Glutamatergic neuron (in vitro differentiated cells): ENCODE measurements around the gene PRDX5. TPM values are rescaled to one million over a fixed set of nuclear protein-coding genes. Genes with fewer than 3 reads are reported as not detected.

ENCODE experiments used
- DNase-seq: peaks from one replicate; pipeline ENCODE4 v3.0.0; 2022
- H3K27ac Mint-ChIP-seq: one replicate; pipeline ENCODE4 v1.8.0; 2020; ENCODE audit warnings: mild to moderate bottlenecking, mixed read lengths, inconsistent platforms; ENCODE audit not compliant: unreplicated experiment
- H3K27me3 Mint-ChIP-seq: one replicate; pipeline ENCODE4 v1.8.0; 2020; ENCODE audit warnings: mild to moderate bottlenecking, moderate library complexity, mixed read lengths, inconsistent platforms; ENCODE audit not compliant: unreplicated experiment
- H3K36me3 Mint-ChIP-seq: one replicate; pipeline ENCODE4 v1.8.0; 2020; ENCODE audit warnings: mild to moderate bottlenecking, mixed read lengths, inconsistent platforms; ENCODE audit not compliant: unreplicated experiment
- H3K4me1 Mint-ChIP-seq: one replicate; pipeline ENCODE4 v1.8.0; 2020; ENCODE audit warnings: mild to moderate bottlenecking, low read depth, mixed read lengths, inconsistent platforms; ENCODE audit not compliant: unreplicated experiment
- H3K4me3 Mint-ChIP-seq: one replicate; pipeline ENCODE4 v1.8.0; 2020; ENCODE audit warnings: mild to moderate bottlenecking, mixed read lengths, inconsistent platforms; ENCODE audit not compliant: unreplicated experiment
- H3K9me3 Mint-ChIP-seq: one replicate; pipeline ENCODE4 v1.8.0; 2020; ENCODE audit warnings: mild to moderate bottlenecking, moderate library complexity, mixed read lengths, inconsistent platforms; ENCODE audit not compliant: unreplicated experiment
- CTCF ChIP-seq: fragments of 200-600 bp; sonication (generic); IDR thresholded peaks from one replicate; pipeline ENCODE4 v1.5.0; 2021; ENCODE audit not compliant: partially characterized antibody, unreplicated experiment
- total RNA-seq: library from RNA; stranded (reverse); fragmentation: NEBNext Ultra II Directional; extraction: Animal tissue kit (Norgen Biotek cat#: 25700); gene quantifications from one replicate; pipeline ENCODE4 v1.2.1, GENCODE V29; 2021; ENCODE audit not compliant: unreplicated experiment

Gene PRDX5
- total RNA-seq, 1 donor from 2014 or later = 418 TPM

- Mint-ChIP-seq H3K4me3 (no peak overlapping the region), H3K4me1 (peaks cover 14% of the 10 kb centered on the region), H3K27me3 (peaks cover 11% of the 10 kb centered on the region), H3K9me3 (peaks cover 17% of the 10 kb centered on the region), H3K36me3 (peaks cover 4% of the 10 kb centered on the region), H3K27ac (no peak overlapping the region)
- peak; percentile 76 for DNase-seq
- TF ChIP-seq CTCF = peak; percentile 61
These were observed 26.0 kb downstream of the PRDX5 start for GRCh38 chr11:64343767-64344559.

- H3K4me1 Mint-ChIP-seq = peaks cover 10% of the 10 kb centered on the region
- H3K36me3 Mint-ChIP-seq = no peaks in the 10 kb centered on the region
- H3K27me3 Mint-ChIP-seq = peaks cover 11% of the 10 kb centered on the region
- no peak for DNase-seq
- H3K4me3 Mint-ChIP-seq = no peak overlapping the region
- peaks cover 16% of the 10 kb centered on the region for H3K9me3 Mint-ChIP-seq
- no peak overlapping the region for H3K27ac Mint-ChIP-seq
- TF ChIP-seq CTCF = no peak
These were observed 26.9 kb downstream of the PRDX5 start for GRCh38 chr11:64344787-64345186.

- DNase-seq = no peak
- peaks cover 11% of the 10 kb centered on the region for H3K27me3 Mint-ChIP-seq
- H3K4me3 Mint-ChIP-seq = no peak overlapping the region
- no peak for TF ChIP-seq CTCF
- H3K4me1 Mint-ChIP-seq = peaks cover 5% of the 10 kb centered on the region
- H3K36me3 Mint-ChIP-seq = no peaks in the 10 kb centered on the region
- peaks cover 9% of the 10 kb centered on the region for H3K9me3 Mint-ChIP-seq
- peak overlapping the region; percentile 38 for H3K27ac Mint-ChIP-seq
These were observed 29.4 kb downstream of the PRDX5 start for GRCh38 chr11:64347193-64347867.

- no peaks in the 10 kb centered on the region for H3K36me3 Mint-ChIP-seq
- H3K27ac Mint-ChIP-seq = peak overlapping the region; percentile 55
- peaks cover 9% of the 10 kb centered on the region for H3K27me3 Mint-ChIP-seq
- peaks cover 3% of the 10 kb centered on the region for H3K4me1 Mint-ChIP-seq
- no peak overlapping the region for H3K4me3 Mint-ChIP-seq
- no peak for TF ChIP-seq CTCF
- DNase-seq = peak; percentile 63
- H3K9me3 Mint-ChIP-seq = peaks cover 9% of the 10 kb centered on the region
These were observed 30.6 kb downstream of the PRDX5 start for GRCh38 chr11:64348383-64349024.
